GM18499 (cell line): ENCODE data around the gene HOXA3.

Source experiments
- ATAC-seq: cut with Tn5 transposase; IDR thresholded peaks from one replicate; pipeline ENCODE4 v1.9.1; 2021; ENCODE audit warnings: moderate number of reproducible peaks; ENCODE audit not compliant: insufficient read depth, unreplicated experiment

HOXA3 gene

DNA sequence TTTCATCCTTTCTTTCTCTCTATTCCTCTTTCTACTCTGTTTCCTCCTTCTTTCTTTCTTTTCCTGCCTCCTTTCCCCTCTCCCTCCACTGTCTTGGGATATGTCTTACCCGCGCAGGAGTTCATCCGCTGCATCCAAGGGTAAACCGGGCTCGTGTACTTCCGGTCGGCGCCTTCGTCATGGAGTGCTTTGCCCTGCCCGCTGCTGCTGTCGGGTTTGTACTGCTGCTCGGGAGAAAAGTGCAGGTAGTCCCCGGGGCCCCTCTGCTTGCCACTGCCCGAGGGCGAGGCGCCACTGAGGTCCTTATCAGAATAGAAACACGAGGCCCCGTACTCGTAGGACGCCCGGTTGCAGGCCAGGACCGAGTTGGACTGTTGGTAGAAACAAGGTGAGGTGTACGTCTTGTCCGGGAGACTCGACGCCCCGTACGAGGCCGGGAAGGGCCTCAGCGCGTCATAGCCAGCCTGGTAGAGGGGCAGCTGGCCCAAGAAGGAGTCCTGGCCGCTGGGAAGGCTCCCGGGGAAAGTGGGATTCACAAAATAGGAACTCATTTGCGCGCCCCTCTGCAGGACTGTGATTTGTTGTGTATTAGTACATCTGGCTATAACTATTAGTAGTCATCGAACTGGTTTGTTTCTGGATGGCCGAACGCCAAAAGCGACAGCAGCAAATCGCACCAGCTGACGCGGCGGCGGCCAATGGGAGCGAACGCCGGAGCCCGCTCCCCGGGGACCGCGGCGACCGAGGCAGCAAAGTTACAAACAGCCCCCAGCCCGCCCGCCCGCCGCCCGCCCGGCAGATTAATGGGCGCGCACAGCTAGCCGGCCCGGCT lies 5.0 kb downstream of the HOXA3 start, which contains the start of gene HOXA6:
Gene HOXA6, minus strand, starts transcription at position 576 of the 832 bp plus-strand sequence. Its CDS starts 25 bp downstream, at position 551.
- no peak for ATAC-seq

DNA sequence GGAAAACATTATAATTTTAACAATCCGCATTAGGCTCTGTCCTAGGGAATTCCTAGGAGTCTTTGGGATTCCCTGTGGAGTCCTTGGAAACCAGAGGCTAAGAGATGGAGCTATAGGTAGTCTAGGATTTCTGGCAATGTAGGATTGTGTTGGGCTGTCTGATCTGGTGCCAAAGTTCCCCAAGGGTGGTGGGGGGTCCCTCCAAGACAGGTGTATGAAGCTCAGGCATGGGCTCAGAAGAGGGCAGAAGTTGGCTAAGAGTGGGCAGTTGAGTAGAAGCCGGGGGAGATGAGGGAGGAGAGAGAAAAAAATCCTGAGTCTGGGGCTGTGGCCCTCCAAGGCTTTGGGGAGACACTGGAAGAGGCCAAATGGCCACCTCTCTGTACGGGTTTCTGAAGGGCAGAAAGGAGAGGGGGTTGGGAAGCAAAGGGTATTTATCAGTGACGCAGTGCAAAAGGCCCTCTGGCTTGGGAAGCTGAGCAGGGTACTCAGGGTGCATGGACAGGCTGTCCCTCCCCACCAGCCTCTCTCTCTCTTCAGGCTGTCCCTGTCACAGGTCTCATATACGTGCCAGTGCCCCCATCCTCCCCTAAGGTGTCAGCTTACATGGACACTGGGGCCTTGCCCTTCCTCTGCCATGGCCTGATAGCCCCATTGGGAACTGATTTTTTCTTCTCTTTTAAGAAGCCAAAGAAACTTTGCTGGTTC lies 5.7 kb downstream of the HOXA3 start:
- ATAC-seq: no peak

DNA sequence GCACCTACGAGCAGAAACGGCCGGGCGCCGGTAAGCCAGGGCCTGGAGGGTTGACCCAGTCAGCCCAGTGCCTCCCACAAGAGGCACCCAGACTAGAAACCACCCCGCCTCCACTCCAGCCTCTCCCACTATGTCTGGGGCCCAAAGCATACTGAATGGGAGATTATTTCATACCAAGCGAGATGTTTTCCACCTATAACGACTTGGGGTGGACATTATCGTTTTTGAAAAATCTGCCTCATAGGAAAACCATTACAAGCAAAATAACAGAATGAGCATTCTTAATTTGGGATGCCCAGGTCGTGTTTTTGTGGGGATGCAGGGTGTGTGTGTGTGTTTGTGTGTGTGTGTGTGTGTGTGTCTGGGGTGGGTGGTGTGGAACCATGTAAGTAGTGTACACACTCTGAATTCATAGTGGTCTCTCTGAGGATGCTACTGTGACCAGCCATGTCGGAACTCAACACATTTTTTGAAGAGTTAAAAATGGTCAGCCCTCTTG lies 6.4 kb downstream of the HOXA3 start:
- ATAC-seq: no peak

DNA sequence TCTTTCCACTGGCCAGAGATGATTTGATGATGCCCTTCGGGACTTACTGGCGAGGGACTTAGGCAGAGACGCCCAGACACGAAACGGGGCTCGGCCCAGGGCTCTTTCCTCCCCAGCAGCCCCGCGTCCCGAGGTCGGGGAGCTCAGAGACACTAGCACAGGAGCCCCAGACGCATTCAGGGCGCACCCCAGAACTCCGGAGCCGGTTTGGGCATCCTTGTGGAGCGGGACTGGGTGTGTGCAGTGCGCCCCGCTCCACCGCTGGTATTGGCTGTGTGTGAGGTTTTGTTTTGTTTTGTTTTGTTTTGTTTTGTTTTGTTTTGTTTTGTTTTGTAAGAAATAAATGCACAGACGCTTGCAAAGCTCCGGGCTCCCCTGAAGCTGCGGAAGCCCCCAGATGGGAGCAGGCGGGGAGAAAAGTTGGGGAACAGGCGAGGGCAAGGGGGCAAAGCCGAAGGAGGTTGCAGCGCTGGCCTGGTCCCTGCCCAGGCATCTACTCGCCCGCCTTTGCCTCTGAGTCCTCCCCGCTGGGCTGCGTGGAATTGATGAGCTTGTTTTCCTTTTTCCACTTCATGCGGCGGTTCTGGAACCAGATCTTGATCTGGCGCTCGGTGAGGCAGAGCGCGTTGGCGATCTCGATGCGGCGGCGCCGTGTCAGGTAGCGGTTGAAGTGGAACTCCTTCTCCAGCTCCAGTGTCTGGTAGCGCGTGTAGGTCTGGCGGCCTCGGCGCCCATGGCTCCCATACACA lies 7.0 kb downstream of the HOXA3 start:
- ATAC-seq: no peak

DNA sequence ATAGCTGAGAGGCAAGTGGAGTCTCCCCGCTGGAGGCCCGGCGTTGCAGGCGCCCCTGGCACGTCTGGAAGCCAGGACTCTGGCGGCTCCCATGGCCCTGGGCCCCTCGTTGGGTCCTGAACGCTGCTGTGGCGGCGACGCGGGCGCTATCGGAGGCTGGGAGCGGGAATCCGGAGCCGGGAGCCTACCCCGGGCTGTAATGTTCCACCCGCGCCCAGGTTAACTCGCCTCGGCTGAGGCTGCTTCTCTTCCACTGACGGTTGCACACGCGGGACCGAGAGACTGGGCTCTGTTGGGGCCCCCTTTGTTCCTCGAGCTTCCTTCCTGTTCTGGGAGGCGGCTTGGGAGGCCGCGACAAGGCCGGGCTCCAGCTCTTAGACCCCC lies 7.6 kb downstream of the HOXA3 start:
- no peak for ATAC-seq

DNA sequence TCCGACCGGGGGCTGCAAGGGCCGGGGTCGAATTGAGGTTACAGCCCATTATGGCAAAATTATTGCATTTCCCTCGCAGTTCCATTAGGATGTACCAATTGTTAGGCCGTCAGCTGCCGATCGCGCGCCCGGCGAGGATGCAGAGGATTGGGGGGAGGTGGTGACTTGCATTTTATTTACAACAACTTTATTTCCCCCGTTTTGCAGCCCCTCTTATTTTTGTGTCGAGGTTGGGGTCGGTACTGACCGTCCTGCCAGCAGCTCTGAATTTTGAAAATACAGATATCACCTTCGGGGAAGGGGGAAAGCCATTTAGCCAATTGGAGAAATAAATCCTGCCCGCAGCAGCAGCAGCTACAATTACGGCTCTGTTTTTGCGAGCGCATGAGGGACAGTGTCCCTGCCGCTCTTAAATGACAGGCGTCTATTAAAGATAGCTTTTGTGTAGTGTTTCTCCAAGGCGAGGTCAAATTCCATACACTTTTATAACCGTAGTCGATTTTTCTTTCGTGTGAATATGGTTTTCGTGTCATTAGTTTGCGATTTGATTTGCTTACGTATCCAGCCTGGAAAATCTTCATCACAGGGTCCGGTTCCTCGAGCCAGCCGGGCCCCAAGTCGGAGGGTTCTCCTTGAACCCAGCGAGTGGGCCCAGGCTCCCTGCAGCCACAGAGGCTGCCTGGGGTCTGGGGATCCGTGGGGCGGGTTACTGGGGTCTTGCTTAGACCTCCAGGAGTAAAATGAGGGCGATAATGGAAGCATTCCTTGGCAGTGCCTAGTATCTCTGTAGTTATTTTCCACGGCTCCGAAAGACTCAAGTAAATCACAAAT lies 8.2 kb downstream of the HOXA3 start:
- ATAC-seq: no peak

DNA sequence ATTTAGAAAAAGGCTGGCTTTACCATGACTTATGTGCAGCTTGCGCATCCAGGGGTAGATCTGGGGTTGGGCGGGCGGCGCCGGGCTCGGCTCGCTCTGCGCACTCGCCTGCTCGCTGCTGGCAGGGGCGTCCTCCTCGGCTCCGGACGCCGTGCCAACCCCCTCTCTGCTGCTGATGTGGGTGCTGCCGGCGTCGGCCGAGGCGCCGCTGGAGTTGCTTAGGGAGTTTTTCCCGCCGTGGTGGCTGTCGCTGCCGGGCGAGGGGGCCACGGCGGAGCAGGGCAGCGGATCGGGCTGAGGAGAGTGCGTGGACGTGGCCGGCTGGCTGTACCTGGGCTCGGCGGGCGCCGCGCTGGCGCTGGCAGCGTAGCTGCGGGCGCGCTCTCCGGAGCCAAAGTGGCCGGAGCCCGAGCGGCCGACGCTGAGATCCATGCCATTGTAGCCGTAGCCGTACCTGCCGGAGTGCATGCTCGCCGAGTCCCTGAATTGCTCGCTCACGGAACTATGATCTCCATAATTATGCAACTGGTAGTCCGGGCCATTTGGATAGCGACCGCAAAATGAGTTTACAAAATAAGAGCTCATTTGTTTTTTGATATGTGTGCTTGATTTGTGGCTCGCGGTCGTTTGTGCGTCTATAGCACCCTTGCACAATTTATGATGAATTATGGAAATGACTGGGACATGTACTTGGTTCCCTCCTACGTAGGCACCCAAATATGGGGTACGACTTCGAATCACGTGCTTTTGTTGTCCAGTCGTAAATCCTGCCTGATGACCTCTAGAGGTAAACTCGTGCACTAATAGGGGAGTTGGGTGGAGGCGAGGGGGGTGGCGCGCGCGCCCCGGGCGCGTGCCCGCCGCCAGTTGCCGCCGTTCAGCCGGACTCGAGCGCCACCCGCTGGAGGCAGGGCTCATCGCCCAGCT lies 9.1 kb downstream of the HOXA3 start, which contains the start of gene HOXA5:
Gene HOXA5, minus strand, starts transcription at position 659 of the 927 bp plus-strand sequence. Its CDS starts 74 bp downstream, at position 585.
- no peak for ATAC-seq

DNA sequence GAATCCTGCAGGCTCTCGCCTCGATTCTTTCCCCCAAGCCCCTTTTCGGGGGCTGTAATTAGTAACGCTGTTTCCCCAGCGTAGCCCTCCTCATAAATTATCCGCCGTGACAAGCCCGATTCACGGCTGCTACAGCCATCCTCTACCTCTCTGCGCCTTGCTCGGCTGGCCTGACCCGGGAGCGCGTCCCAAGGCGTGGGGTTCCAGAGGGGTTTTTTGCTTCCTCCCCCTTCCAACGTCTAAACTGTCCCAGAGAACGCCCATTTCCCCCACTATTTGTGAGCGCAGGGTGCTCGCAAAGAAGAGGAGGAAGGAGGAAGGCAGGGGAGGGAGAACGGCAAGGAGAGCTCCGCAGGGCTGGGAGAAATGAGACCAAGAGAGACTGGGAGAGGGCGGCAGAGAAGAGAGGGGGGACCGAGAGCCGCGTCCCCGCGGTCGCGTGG lies 9.8 kb downstream of the HOXA3 start:
- no peak for ATAC-seq

DNA sequence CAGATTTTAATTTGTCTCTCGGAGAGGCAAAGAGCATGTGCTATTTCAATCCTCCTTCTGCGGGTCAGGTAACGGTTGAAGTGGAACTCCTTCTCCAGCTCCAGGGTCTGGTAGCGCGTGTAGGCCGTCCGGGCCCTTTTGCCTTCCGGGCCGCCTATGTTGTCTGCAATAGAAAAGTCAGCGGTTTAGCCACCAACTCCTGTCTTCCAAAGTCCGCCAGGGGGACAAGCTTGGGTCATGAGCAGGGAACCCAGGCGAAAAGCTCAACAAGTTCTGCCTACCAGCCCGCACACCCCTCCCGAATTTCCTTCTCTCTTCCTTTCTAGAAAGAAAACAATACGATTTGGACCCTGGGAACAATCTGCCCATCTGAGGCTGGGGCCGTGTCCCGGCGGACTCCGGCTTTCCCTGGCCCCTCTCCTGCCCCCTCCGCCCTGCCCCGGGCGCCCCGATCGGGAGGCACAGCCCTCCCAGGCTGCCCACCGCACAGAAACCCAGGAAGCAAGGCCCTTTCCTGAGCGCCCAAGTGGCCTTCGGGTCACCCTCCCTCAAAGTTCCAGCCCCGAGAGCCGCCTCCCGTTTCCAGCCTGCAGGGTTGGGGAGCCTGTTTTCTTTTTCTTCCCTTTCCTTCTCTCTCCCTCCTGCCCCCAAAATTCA lies 10.3 kb downstream of the HOXA3 start:
- ATAC-seq: no peak

DNA sequence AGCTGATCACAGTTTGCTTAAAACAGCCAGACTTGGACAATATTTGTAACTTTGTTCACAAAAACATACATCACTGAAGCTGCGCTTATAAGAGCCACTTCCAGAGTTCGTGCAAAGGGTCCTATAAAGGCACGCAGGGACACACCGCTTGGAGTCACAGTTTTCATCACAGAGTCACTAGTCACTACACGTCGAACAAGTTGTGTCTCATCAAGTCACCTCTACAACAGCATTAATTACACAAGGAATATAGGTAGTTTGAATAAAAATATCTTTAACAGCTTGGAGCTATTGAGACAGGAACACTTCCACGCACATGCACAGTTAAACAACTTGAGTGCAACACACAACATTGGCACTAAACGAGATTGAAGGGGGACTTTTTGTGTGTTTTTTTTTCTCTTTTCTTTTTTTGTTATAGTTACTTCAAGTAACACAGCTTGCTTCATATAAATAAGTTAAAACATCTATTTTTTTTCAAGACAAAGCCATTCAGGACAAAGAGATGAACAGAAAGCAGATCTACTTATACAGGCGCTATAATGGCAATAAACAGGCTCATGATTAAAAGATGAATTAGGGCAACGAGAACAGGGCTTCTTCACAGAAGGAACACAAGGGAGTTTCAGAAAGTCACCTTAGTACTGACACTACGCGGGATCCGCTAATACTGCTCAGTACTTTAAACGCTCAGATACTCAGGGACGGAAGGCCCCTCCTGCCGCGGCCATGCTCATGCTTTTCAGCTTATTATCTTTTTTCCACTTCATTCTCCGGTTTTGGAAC lies 11.1 kb downstream of the HOXA3 start:
- no peak for ATAC-seq

DNA sequence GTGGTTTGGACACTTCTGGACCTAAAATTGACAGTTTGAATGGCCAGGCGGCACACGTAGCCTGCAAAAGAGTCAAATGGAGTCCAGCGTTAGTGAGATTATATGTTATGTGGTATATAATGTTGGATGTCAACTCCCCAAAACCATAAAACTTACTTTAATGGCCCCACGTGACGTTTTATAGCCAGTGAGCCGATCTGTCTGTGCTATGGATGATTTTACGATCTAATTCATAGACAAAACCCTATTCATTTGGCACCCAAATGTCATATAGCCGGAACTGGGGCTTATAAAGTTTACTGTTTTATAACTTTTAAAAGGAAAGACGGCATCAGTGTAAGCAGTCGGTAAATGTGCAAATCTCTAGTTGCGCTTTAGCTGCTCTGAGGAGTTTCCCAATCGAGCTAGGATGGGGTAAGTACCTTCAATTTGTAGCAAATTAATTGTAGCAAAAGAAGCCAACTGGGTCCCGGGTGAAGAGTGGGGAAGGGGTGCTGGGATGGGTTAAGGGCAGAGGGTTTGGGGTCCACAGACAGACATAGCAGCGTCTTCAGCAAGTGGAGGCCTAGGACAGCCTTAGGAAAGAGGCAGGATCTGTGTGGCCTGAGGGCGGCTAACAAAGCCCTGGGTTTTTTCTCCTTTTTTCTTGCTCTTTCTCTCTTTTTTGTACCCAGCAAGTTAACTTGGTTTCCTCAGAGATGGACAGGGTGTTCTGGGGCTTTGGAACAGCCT lies 12.1 kb downstream of the HOXA3 start:
- ATAC-seq: no peak

DNA sequence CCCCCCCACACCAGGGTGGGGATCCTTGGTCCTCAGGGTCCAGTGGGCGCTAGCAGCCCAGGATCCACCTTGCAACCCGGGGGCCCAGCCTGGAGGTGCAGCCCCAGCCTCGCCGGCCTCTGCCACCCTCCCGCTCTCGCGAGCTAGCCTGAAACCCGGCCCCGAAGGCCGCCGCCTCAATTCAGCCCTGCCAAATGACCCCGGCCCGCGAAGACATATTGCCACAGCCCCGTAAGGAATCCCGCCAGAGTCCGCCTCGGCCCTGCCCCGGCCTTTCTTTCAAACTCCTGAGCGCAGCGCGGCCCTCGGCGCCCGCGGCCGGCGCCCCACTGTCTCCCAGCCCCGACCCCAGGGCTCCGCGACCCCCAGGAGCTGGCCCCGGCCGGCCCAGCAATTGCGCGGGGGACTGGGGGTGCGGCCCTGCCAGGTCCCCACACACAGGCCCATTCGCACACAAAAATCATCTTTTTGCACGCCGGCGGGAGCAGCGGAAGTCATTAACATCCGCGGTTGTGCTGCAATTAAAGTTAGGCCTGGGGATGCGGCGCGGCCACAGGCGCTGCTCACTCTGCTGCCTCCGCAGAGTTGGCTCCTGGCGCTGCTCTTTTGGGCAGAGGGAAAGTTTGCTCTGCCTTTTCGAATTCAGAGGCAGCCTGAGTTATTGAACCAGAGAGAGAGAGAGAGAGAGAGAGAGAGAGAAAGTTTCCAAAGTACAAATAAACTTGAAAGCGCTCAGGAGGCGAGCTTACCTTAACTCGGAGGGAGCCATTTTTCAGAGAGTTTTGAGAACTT lies 12.9 kb downstream of the HOXA3 start:
- no peak for ATAC-seq

DNA sequence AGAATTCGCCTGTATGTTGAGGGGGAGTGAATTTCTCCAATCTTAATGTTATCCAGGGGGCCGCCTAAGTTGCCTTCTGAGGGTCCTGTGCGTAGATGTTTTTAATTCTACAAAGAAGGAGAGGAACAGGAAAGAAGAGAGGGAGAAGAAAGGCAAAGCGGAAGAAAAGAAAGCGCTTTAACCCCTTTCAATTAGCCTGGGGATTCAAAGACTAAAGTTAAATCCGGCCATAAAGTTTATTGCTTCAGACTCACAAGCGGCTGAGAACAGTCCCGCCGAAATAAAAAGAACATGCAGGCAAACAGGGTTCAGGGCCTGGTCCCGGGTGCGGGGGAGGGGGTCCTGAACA lies 13.4 kb downstream of the HOXA3 start:
- no peak for ATAC-seq

DNA sequence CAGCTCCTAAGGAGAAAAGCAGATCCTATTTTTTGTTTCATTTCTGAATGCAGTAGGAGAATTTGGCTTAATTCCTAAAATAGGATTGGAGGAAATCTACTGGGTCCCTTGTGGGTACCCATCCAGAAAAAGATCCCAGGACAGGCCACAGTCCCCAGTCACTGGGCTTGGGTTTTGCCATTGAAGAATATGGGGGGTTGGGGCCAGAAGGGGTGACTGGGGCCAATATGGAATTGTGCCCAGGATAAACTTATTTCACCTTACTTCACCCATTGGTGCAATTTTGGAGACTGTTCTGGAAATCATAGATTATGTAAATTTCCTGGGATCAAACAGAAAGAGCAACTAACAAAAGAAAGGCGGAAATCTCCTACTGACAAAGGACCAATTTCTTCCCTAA lies 13.9 kb downstream of the HOXA3 start:
- no peak for ATAC-seq

DNA sequence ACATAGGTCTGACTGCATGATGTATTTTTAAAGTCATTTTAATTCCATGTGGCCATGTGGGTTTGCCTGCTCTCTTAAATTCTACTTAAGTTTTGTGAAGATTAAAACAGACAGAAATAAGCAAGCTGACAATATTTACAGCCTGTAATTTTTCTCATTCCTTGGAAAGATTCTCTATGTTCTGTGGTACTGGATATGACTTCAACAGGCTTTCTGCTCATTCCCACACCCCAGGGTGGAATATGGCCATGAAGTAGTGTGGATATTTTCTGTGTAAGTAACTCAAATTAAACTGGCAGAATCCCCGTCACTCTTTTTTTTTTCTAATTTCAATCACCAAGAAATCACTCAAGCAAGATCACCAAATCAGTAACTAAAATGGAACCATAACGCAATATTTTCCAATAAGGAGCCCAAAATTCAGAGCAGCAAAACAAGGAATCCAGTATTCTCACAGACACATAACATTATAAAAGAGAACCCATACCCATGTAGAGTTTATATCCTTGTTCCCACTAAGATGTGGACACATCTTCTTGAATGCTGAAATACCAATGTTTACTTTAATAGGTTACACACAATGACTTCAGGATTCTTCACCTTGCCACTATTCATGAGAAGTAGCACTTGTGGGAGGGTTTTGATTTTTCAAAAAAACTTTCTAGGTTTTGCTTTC lies 14.6 kb downstream of the HOXA3 start:
- ATAC-seq: no peak

DNA sequence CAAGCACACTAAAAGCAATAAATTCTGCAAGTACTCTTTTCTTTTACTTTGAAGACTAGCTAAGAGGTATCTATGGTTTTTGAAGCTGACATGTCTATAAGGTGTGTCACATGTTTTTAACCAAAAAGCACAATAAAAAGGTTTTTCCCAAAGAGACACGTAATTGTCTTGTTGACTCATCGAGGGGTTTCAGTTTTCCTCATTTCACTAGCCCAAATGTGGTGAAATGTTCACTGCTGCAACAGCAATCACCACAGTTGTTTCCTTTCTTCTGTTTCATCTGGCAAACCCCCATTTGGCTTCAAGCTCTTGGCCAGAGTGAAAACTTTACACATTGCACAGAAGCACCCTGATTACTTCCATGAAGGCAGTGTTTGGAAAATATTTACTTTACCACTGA lies 18.0 kb downstream of the HOXA3 start:
- no peak for ATAC-seq
